Left lung (tissue), 10 donors: ENCODE results near the gene DCC. TPM values are rescaled to one million over a fixed set of nuclear protein-coding genes. Genes with fewer than 3 reads are reported as not detected.

Experiments
- ATAC-seq: fragments of 200-7000 bp; cut with Tn5 transposase; one replicate; pipeline ENCODE4 v1.9.1; 2020; ENCODE audit warnings: moderate library complexity
- DNase-seq, 4 donors: peaks; one replicate each; pipeline ENCODE4 v3.0.0-alpha.2; 2013 to 2020
- H3K27ac ChIP-seq, 2 donors: fragments of 200-600 bp; sonication (generic) in 1 of 2; one replicate each; pipeline versions ENCODE4 v1.5.0 to v1.8.0; 2020 to 2021
- H3K27me3 ChIP-seq, 2 donors: fragments of 200-600 bp; sonication (generic) in 1 of 2; one replicate each; pipeline versions ENCODE4 v1.5.0 to v1.8.0; 2020 to 2021
- H3K36me3 ChIP-seq, 2 donors: fragments of 200-600 bp; sonication (generic) in 1 of 2; one replicate each; pipeline versions ENCODE4 v1.5.0 to v1.8.0; 2020 to 2021
- H3K4me1 ChIP-seq, 2 donors: fragments of 200-600 bp; one replicate each; pipeline ENCODE4 v1.8.0; 2021
- H3K4me3 ChIP-seq, 2 donors: fragments of 200-600 bp; sonication (generic) in 1 of 2; one replicate each; pipeline versions ENCODE4 v1.5.0 to v1.8.0; 2020 to 2021; ENCODE audit warnings: mild to moderate bottlenecking in 1 of 2
- H3K9me3 ChIP-seq, 2 donors: fragments of 200-600 bp; sonication (generic) in 1 of 2; one replicate each; pipeline versions ENCODE4 v1.5.0 to v1.8.0; 2020 to 2021
- CTCF ChIP-seq, 2 donors: fragments of 200-600 bp; sonication (generic) in 1 of 2; IDR thresholded peaks; one replicate each; pipeline versions ENCODE4 v1.5.0 to v1.8.0; 2021; ENCODE audit warnings: antibody characterized with exemption in 2 of 2
- intact Hi-C, 2 donors: fragments of 100-400 bp; cut with DNase I; formaldehyde crosslinking; loops; one replicate each; pipeline versions ENCODE4 v1.11.2 to v1.14.2; 2022
- polyA plus RNA-seq, 6 donors: library from polyadenylated mRNA; unstranded; fragments of 120-200 nt; gene quantifications; one replicate each; pipeline ENCODE4 v1.2.1, GENCODE V29; 2013; ENCODE audit not compliant: insufficient read length in 6 of 6
- total RNA-seq, 2 donors: library from RNA; stranded (reverse); fragmentation: NEBNext Ultra II Directional; extraction: Animal tissue kit (Norgen Biotek cat#: 25700); gene quantifications; one replicate each; pipeline ENCODE4 v1.2.1, GENCODE V29; 2021
- donor health status: DM: no; HTN: yes; CAD: no.
- donor health status: DM: no; HTN: no; CAD: no.

Gene DCC
- total and polyA plus RNA-seq, 8 donors, result 0.61 to 3.5 (median 2.1) TPM

DNA sequence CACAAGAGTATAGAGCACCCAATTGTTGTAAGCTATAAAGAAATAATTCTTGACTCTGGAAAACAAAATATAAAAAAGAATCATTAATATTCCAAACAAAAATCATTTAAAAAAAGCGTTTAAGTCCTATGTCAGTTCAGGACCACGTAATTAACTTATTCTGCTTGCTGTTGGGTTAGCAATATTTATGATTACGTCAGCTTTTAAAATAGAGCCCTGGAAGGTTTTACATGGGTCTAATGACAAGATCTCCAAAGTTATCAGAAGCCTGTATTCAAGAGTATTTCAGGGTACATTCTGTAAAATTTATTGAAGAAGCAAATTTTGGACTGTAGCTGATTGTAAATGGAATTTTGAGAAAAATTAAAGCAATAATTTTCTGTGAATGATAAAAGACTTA lies 521.6 kb downstream of the DCC start:
- intact Hi-C loops, result no loop called here
- ATAC-seq (no peak), DNase-seq (no peak)
- Histone ChIP-seq H3K4me3 (no peak overlapping the region), H3K4me1 (no peaks in the 10 kb centered on the region), H3K36me3 (no peaks in the 10 kb centered on the region), H3K27me3 (no peaks in the 10 kb centered on the region), H3K27ac (no peak overlapping the region), H3K9me3 (peaks cover 0 to 2% of the 10 kb centered on the region in 2 donors)
- no peak for TF ChIP-seq CTCF (IDR thresholded peaks at IDR 0.05)

GRCh38 chr18:52869349-52869923 lies 529.4 kb downstream of the DCC start:
- Histone ChIP-seq H3K27me3 (no peaks in the 10 kb centered on the region), H3K4me3 (no peak overlapping the region), H3K27ac (no peak overlapping the region), H3K4me1 (no peaks in the 10 kb centered on the region), H3K9me3 (peaks cover 0 to 2% of the 10 kb centered on the region in 2 donors), H3K36me3 (no peaks in the 10 kb centered on the region)
- DNase-seq (peak in 1 of 4 donors; percentile 49), ATAC-seq (no peak)
- intact Hi-C loops, result no loop called here
- TF ChIP-seq CTCF (IDR thresholded peaks at IDR 0.05), result no peak

DNA sequence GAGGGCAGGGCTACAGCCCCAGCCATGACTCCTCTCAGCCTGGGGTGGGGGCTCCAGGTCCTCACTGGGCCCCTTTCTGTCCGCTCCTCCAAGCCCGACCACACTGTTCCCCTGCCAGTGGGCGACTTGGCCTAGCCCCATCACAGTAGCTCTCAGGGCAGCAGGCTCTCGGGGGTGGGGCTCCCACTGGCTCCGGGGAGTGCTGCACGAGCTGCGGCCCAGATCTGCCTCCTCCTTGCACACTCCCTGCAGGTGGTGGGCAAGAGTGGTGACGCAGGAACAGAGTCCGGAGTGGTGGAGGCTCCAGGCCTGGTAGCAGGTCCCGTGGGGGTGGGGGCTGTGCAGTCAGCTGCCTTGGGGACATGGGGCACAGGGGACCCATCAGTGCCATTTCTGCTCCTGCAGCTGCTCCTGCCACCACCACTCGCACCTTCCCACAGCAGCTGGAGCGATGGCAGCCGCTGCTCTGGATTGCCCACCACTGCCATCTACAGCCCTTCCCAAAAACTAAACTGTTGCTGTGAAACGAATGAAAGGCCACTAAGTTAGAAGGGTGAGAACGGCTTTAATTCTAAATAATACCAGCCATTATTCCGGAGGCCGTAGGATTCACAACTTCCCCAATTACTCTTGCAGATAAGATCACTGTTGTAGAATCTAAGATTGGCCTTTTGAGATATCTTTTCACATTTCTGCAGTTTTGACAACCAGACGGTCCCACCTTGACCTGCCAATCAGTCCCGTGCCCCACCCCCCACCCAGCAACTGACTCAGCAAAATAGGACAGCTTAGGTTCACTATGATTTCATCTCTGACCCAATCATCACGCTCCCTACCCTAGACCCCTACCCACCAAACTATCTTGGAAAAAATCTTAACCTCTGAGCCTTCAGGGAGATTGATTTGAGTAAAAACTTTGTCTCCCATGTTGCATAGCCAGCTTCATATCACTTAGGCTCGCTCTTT lies 530.2 kb downstream of the DCC start:
- no peaks in the 10 kb centered on the region for H3K27me3 ChIP-seq
- DNase-seq, result peak in 1 of 4 donors; percentile 13
- H3K9me3 ChIP-seq, result peaks cover 0 to 2% of the 10 kb centered on the region in 2 donors
- ATAC-seq, result no peak
- no peak overlapping the region for H3K27ac ChIP-seq
- no peaks in the 10 kb centered on the region for H3K4me1 ChIP-seq
- TF ChIP-seq CTCF (IDR thresholded peaks at IDR 0.05), result no peak
- no peak overlapping the region for H3K4me3 ChIP-seq
- H3K36me3 ChIP-seq, result no peaks in the 10 kb centered on the region
- intact Hi-C loops, result no loop called here

DNA sequence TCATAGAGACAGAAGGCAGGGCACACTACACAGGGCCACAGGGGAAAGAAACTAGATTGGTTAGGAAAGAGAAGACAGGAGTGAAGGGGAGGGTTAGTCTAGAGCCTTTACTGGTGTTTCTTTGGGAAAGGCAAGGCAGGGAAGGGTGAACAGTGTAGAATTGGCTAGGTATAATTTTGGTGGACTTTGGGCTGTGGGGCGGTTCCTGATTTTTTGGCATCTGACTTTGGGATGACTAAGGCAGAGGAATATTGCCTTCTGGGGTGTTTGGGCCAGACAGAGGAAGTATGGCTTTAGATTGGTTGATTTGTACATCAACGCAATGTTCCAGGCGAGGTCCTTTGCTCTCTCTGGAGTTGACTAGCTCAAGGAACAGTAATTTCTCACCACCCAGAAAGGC lies 534.8 kb downstream of the DCC start:
- Histone ChIP-seq H3K36me3 (no peaks in the 10 kb centered on the region), H3K4me1 (no peaks in the 10 kb centered on the region), H3K9me3 (no peaks in the 10 kb centered on the region), H3K27me3 (no peaks in the 10 kb centered on the region), H3K4me3 (no peak overlapping the region), H3K27ac (no peak overlapping the region)
- ATAC-seq (no peak), DNase-seq (no peak)
- intact Hi-C loops, result no loop called here
- no peak for TF ChIP-seq CTCF (IDR thresholded peaks at IDR 0.05)

DNA sequence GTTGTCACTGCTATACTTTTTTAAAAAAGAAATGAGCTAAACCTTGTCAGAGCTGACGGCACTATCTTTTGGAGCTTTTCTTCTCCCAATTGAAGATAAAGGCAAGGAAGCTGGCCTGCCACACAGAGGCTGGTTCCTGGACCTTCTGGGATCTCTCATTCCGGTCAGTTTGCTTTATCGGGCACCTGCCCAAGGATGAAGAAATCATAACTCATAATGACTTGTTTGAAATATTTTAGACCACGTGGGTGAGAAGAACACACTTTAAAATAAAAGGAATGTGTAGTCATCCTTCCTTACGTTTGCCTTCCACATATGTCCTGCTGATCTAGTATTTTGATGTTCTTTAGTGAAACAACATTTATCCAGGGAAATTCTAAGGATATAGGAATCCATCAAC lies 535.7 kb downstream of the DCC start:
- Histone ChIP-seq H3K27me3 (no peaks in the 10 kb centered on the region), H3K36me3 (no peaks in the 10 kb centered on the region), H3K4me3 (no peak overlapping the region), H3K27ac (no peak overlapping the region), H3K4me1 (no peaks in the 10 kb centered on the region), H3K9me3 (peaks cover 0 to 2% of the 10 kb centered on the region in 2 donors)
- intact Hi-C loops, result no loop called here
- no peak for ATAC-seq
- no peak for DNase-seq
- TF ChIP-seq CTCF (IDR thresholded peaks at IDR 0.05), result no peak
